HL-60 (cell line): Measurements from ENCODE around the gene PKP4.

ENCODE experiments used
- GABPA ChIP-seq: IDR thresholded peaks from 2 replicates; pipeline ENCODE4 v1.6.1; 2012; ENCODE audit warnings: low read depth
- POLR2AphosphoS5 ChIP-seq: IDR thresholded peaks from 2 replicates; pipeline ENCODE4 v1.6.1; 2012; ENCODE audit warnings: low read depth
- SPI1 ChIP-seq: IDR thresholded peaks from 2 replicates; pipeline ENCODE4 v1.6.1; 2012; ENCODE audit warnings: low read depth, mild to moderate bottlenecking, borderline replicate concordance
- TF ChIP-seq, protein P1 (sequence below): IDR thresholded peaks from one replicate; pipeline ENCODE4 v1.5.1; 2011; ENCODE audit warnings: low read length, control low read depth, inconsistent platforms; ENCODE audit not compliant: insufficient read depth
- TF ChIP-seq, protein P2 (sequence below): IDR thresholded peaks from 2 replicates; pipeline ENCODE4 v1.6.1; 2012; ENCODE audit warnings: low read depth; ENCODE audit not compliant: insufficient replicate concordance

DNA sequence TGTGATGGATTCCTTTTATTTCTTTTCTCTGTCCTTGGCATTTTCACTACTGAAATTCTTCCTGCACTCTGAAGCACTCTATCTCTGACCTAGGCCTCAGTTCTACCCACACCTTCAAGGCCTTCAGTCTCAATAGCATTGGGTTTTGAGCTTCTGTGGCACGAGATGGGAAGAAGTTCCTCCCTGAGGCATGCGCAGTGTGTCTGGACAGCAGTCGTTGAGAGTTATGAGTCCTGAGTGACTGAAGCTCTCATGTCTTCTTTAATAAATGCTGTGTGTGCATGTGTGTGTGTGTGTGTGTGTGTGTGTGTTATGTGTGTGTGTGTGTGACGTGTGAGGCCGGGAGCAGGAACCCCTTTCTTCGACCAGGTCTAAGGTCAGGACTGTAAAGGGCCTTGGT is 242.6 kb downstream of the PKP4 start:
- TF ChIP-seq, protein P1, sequence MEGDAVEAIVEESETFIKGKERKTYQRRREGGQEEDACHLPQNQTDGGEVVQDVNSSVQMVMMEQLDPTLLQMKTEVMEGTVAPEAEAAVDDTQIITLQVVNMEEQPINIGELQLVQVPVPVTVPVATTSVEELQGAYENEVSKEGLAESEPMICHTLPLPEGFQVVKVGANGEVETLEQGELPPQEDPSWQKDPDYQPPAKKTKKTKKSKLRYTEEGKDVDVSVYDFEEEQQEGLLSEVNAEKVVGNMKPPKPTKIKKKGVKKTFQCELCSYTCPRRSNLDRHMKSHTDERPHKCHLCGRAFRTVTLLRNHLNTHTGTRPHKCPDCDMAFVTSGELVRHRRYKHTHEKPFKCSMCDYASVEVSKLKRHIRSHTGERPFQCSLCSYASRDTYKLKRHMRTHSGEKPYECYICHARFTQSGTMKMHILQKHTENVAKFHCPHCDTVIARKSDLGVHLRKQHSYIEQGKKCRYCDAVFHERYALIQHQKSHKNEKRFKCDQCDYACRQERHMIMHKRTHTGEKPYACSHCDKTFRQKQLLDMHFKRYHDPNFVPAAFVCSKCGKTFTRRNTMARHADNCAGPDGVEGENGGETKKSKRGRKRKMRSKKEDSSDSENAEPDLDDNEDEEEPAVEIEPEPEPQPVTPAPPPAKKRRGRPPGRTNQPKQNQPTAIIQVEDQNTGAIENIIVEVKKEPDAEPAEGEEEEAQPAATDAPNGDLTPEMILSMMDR, result no peak
- no peak for TF ChIP-seq POLR2AphosphoS5
- TF ChIP-seq GABPA, result no peak
- TF ChIP-seq, protein P2, sequence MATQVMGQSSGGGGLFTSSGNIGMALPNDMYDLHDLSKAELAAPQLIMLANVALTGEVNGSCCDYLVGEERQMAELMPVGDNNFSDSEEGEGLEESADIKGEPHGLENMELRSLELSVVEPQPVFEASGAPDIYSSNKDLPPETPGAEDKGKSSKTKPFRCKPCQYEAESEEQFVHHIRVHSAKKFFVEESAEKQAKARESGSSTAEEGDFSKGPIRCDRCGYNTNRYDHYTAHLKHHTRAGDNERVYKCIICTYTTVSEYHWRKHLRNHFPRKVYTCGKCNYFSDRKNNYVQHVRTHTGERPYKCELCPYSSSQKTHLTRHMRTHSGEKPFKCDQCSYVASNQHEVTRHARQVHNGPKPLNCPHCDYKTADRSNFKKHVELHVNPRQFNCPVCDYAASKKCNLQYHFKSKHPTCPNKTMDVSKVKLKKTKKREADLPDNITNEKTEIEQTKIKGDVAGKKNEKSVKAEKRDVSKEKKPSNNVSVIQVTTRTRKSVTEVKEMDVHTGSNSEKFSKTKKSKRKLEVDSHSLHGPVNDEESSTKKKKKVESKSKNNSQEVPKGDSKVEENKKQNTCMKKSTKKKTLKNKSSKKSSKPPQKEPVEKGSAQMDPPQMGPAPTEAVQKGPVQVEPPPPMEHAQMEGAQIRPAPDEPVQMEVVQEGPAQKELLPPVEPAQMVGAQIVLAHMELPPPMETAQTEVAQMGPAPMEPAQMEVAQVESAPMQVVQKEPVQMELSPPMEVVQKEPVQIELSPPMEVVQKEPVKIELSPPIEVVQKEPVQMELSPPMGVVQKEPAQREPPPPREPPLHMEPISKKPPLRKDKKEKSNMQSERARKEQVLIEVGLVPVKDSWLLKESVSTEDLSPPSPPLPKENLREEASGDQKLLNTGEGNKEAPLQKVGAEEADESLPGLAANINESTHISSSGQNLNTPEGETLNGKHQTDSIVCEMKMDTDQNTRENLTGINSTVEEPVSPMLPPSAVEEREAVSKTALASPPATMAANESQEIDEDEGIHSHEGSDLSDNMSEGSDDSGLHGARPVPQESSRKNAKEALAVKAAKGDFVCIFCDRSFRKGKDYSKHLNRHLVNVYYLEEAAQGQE, result no peak
- no peak for TF ChIP-seq SPI1
